Effector memory CD4-positive, alpha-beta T cell (primary cell): ENCODE data around the gene ZNF133.
"Not testable (repeated sequence)": the region's sequence is repeated elsewhere in the genome, so short reads cannot be mapped to it uniquely, and the experiment has no call there.

ENCODE experiments used
- DNase-seq, 3 donors: peaks; one replicate each; pipeline ENCODE4 v3.0.0-alpha.2; 2020
- H3K27ac ChIP-seq: 2 replicates; pipeline ENCODE4 v1.7.0; 2013; ENCODE audit warnings: mild to moderate bottlenecking, low read length, moderate library complexity; ENCODE audit not compliant: insufficient read depth, poor library complexity, severe bottlenecking
- H3K27me3 ChIP-seq: replicated peaks from 2 replicates; pipeline ENCODE4 v1.7.0; 2013; ENCODE audit warnings: mild to moderate bottlenecking, low read length; ENCODE audit not compliant: insufficient read depth, control insufficient read depth, poor library complexity, severe bottlenecking
- H3K36me3 ChIP-seq: 2 replicates; pipeline ENCODE4 v1.7.0; 2013; ENCODE audit warnings: mild to moderate bottlenecking, low read length, moderate library complexity; ENCODE audit not compliant: control insufficient read depth, insufficient read depth
- H3K4me1 ChIP-seq: 2 replicates; pipeline ENCODE4 v1.7.0; 2013; ENCODE audit warnings: low read length, mild to moderate bottlenecking; ENCODE audit not compliant: control insufficient read depth, insufficient read depth, poor library complexity, severe bottlenecking
- H3K4me3 ChIP-seq: 2 replicates; pipeline ENCODE4 v1.7.0; 2013; ENCODE audit warnings: low read length, low read depth, mild to moderate bottlenecking; ENCODE audit not compliant: insufficient read depth, poor library complexity, severe bottlenecking
- H3K9me3 ChIP-seq: 2 replicates; pipeline ENCODE4 v1.7.0; 2013; ENCODE audit warnings: mild to moderate bottlenecking, low read length, moderate library complexity; ENCODE audit not compliant: control insufficient read depth

Gene ZNF133

DNA sequence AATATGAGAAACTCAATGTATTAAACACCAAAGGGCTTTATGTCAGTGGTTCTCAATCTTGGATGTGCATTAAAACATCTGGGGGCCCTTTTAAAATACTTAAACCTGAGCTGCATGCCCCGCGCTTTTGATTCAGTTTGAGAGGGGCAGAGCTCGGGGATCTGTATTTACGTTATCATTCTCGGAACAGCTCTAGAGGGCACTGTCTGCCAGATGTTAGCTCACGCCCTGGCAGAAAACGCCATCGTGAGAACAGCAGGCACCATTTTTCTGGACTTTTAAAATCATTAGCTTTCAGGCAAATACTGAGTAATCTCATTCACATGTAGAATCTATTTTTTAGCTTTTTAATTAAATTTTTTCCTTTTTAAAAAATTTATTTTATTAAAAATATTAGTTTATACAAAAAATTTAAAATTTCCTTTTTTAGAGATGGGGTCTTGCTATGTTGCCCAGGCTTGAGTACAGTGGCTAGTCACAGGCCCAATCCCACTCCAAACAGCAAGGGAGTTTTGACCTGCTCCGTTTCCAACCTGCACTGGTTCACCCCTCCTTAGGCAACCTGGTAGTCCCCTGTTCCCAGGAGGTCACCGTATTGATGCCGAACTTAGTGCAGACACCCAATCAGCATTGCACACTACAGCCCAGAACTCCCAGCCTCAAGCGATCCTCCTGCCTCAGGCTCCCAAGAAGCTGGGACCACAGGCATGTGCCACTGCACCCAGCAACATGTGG lies 30.0 kb upstream of the ZNF133 start:
- no peaks in the 10 kb centered on the region for H3K4me1 ChIP-seq
- no peaks in the 10 kb centered on the region for H3K27me3 ChIP-seq
- H3K4me3 ChIP-seq, result no peak overlapping the region
- no peak for DNase-seq
- H3K36me3 ChIP-seq, result no peaks in the 10 kb centered on the region
- no peaks in the 10 kb centered on the region for H3K9me3 ChIP-seq
- H3K27ac ChIP-seq, result no peak overlapping the region

DNA sequence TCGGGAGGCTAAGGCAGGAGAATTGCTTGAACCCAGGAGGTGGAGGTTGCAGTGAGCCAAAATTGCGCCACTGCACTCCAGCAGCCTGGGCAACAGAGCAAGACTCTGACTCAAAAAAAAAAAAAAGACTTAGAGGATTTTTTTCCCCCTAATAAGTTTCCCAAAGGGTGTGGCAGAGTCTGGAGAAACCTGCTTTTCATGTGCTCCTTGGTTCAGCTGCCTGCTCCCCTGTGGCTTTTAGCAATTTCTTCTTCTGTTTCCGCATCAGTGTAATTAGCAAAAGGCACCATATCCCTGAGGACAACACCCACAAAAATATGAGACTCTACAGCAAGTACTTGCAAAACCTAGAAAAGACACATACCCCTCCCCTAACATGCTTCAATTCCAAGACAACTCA lies 28.6 kb upstream of the ZNF133 start:
- H3K9me3 ChIP-seq, result no peaks in the 10 kb centered on the region
- no peak for DNase-seq
- no peak overlapping the region for H3K4me3 ChIP-seq
- H3K27ac ChIP-seq, result no peak overlapping the region
- no peaks in the 10 kb centered on the region for H3K4me1 ChIP-seq
- H3K27me3 ChIP-seq, result no peaks in the 10 kb centered on the region
- no peaks in the 10 kb centered on the region for H3K36me3 ChIP-seq

DNA sequence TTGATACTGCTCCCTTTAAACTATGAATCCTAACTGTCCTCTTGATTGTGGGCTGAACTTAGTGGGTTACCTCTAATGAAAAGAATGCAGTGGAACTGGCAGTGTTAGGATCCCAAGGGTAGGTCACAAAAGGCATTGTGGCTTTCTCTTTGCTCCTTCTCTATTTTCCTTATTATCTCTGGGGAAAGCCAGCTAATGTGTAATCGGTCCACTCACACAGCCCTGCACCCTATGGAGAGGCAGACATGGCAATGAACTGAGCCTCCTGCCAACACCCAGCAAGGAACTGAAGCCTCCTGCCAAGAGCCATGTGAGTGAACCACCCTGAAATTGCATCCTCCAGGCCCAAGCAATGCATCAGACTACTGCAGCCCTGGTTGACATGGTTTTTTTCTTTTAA lies 24.6 kb upstream of the ZNF133 start:
- no peak overlapping the region for H3K27ac ChIP-seq
- no peak for DNase-seq
- H3K4me1 ChIP-seq, result no peaks in the 10 kb centered on the region
- H3K9me3 ChIP-seq, result no peaks in the 10 kb centered on the region
- no peaks in the 10 kb centered on the region for H3K36me3 ChIP-seq
- no peaks in the 10 kb centered on the region for H3K27me3 ChIP-seq
- H3K4me3 ChIP-seq, result no peak overlapping the region

DNA sequence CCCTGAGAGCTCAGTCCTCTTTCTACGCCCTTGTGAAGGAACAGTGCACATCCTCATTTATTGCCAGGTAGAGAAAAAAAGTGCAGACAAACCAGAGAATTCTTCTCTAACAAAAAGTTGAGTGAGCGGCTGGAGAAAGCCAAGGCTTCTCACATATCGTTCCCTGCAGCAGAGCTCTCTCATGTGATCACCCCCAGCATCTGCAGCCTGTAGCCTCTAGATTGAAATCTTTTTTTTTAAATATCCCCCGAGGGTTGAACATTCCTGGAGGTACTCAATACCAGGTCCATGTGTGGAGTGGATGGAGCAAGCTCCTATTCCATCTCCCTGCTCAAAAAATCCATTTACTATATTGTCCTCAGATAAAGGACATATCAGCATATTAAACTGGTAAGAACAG lies 22.9 kb upstream of the ZNF133 start:
- H3K4me1 ChIP-seq, result no peaks in the 10 kb centered on the region
- H3K27me3 ChIP-seq, result no peaks in the 10 kb centered on the region
- H3K4me3 ChIP-seq, result no peak overlapping the region
- no peaks in the 10 kb centered on the region for H3K36me3 ChIP-seq
- no peak overlapping the region for H3K27ac ChIP-seq
- H3K9me3 ChIP-seq, result no peaks in the 10 kb centered on the region
- DNase-seq, result no peak

DNA sequence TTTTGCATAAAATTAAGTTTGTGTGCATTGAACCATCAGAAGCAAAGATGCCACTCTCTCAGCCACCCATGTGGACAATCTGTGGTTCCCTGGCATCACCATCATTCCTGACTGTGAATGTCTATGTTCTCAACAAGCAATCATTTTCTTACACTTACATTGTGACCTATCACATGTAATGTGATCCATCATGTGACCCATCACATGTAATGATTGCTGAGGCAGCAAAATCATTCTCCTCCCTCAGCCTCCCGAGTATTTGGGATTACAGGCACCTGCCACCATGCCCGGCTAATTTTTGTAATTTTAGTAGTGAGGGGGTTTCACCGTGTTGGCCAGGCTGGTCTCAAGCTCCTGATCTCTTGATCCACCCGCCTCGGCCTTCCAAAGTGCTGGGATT lies 22.0 kb upstream of the ZNF133 start:
- Histone ChIP-seq H3K9me3 (no peaks in the 10 kb centered on the region), H3K27me3 (no peaks in the 10 kb centered on the region), H3K4me1 (no peaks in the 10 kb centered on the region), H3K36me3 (no peaks in the 10 kb centered on the region), H3K4me3 (no peak overlapping the region), H3K27ac (no peak overlapping the region)
- no peak for DNase-seq

DNA sequence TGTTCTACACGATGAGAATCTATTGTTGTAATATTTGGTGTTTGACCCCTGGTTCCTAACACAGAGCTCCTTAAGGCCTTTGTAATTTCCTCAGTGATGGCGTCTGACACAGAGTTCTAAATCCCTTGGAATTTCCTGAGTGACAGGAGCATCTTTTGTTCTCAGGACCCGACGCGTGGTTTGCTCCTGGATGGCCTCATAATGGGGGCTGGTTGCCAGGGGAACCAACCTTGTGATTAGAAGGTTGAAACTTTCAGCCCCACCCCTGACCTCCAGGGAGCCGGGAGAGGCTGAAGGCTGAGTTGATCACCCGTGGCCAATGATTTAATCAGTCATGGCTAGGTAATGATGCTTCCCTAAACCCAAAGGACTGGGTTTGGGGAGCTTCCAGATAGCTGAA lies 20.5 kb upstream of the ZNF133 start:
- no peaks in the 10 kb centered on the region for H3K36me3 ChIP-seq
- no peak overlapping the region for H3K4me3 ChIP-seq
- no peaks in the 10 kb centered on the region for H3K9me3 ChIP-seq
- no peak overlapping the region for H3K27ac ChIP-seq
- no peaks in the 10 kb centered on the region for H3K4me1 ChIP-seq
- no peaks in the 10 kb centered on the region for H3K27me3 ChIP-seq
- no peak for DNase-seq

DNA sequence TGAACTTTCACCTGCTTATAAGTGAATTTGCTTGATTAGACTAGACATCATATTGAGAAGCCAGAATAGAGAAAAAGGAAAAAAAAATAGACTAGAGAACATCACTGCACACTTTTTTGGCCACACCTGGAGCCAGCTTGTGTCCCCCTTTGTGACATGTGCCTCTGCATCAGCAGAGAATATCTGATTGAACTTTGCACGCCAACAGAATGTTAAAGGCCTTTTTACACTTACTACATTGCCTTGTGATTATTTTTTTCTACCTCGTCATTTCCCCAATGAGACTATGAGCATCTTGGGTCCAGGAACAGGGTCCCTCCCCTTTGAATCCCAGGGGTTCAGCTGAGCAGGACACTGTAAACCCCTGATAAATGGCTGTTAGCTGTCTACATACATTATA lies 17.2 kb upstream of the ZNF133 start:
- Histone ChIP-seq H3K27ac (no peak overlapping the region), H3K4me1 (no peaks in the 10 kb centered on the region), H3K36me3 (no peaks in the 10 kb centered on the region), H3K4me3 (no peak overlapping the region), H3K9me3 (no peaks in the 10 kb centered on the region), H3K27me3 (no peaks in the 10 kb centered on the region)
- DNase-seq, result no peak

DNA sequence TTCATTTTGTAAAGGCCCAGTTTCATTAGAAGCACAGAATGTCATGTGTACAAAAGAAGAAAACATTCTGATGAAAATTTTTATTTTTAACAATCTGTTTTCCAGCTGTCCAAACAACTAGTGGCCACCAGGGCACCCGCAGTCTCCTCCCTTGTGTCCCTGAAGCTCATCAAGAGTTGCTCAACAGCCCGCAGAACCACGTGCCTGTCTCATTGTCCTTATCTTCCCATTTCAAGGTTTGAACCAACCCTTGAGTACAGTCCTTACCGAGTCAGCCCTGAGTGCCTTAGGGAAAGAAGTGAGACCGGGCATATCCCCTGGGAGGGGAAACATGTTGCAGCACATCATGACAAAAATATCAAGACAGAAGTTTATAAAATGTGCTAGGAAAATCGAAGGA lies 15.9 kb upstream of the ZNF133 start:
- Histone ChIP-seq H3K4me1 (no peaks in the 10 kb centered on the region), H3K9me3 (no peaks in the 10 kb centered on the region), H3K4me3 (no peak overlapping the region), H3K36me3 (no peaks in the 10 kb centered on the region), H3K27ac (no peak overlapping the region), H3K27me3 (no peaks in the 10 kb centered on the region)
- DNase-seq, result no peak

DNA sequence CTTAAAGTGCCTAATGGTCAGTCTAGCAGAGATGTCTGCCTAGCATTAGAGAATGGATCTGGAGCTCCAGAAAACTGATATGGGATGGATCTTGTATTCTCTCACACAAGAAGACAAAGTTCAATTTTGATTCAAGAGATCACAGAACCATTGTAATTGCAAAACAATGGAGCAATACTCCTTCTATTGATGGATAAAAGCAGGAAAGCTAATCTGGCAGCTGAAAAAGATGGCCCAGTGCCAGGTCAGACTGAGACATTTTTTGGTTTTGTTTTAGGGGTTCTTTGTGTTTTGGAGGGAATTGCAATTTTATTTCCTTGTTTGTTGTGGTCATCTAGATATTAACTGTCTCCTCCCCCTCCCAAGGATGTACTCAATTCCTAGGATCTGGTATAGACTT lies 14.6 kb upstream of the ZNF133 start:
- Histone ChIP-seq H3K27me3 (no peaks in the 10 kb centered on the region), H3K27ac (no peak overlapping the region), H3K9me3 (no peaks in the 10 kb centered on the region), H3K36me3 (no peaks in the 10 kb centered on the region), H3K4me3 (no peak overlapping the region), H3K4me1 (no peaks in the 10 kb centered on the region)
- no peak for DNase-seq

DNA sequence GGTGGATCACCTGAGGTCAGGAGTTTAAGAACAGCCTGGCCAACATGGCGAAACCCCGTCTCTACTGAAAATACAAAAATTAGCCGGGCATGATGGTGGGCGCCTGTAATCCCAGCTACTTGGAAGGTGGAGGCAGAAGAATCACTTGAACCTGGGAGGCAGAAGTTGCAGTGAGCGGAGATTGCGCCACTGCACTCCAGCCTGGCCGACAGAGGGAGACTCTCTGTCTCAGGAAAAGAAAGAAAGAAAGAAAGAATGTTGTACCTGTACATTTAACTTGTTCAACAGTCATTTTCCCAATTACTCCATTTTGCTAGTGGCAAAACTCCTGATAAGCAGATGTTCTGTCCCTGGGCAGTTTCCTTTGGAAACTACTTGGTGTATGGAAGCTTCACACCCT lies 12.4 kb upstream of the ZNF133 start:
- not testable (repeated sequence) for H3K4me1 ChIP-seq, H3K9me3 ChIP-seq, H3K4me3 ChIP-seq, H3K36me3 ChIP-seq, DNase-seq, H3K27ac ChIP-seq
- H3K27me3 ChIP-seq, result peaks cover 15% of the 10 kb centered on the region
